CD4-positive, alpha-beta T cell treated with Interleukin-2 at 100 ng/mL for 4 hours (primary cell): ENCODE results near the gene ZNF236.
"Not testable (repeated sequence)": the region's sequence is repeated elsewhere in the genome, so short reads cannot be mapped to it uniquely, and the experiment has no call there.

ENCODE experiments used
- DNase-seq: peaks from one replicate; pipeline ENCODE4 v3.0.0-alpha.2; 2020; ENCODE audit warnings: low spot score

ZNF236 gene

GRCh38 chr18:76948345-76948744 lies 126.0 kb downstream of the ZNF236 start:
- no peak for DNase-seq

- no peak for DNase-seq
These were observed 129.3 kb downstream of the ZNF236 start for GRCh38 chr18:76951456-76952247.

- DNase-seq: no peak
These were observed 130.4 kb downstream of the ZNF236 start for GRCh38 chr18:76952747-76953146.

GRCh38 chr18:76953156-76953555 lies 130.8 kb downstream of the ZNF236 start:
- no peak for DNase-seq

- no peak for DNase-seq
These were observed 131.4 kb downstream of the ZNF236 start for GRCh38 chr18:76953583-76954233.

GRCh38 chr18:76955524-76956170 lies 133.3 kb downstream of the ZNF236 start:
- DNase-seq: no peak

- DNase-seq: no peak
These were observed 134.3 kb downstream of the ZNF236 start for GRCh38 chr18:76956648-76957047.

- DNase-seq: no peak
These were observed 135.3 kb downstream of the ZNF236 start for GRCh38 chr18:76957384-76958355.

GRCh38 chr18:76958692-76959341 lies 136.5 kb downstream of the ZNF236 start:
- no peak for DNase-seq

- no peak for DNase-seq
These were observed 137.2 kb downstream of the ZNF236 start for GRCh38 chr18:76959605-76960004.

- no peak for DNase-seq
These were observed 138.2 kb downstream of the ZNF236 start for GRCh38 chr18:76960528-76961035.

GRCh38 chr18:76962851-76963250 lies 140.5 kb downstream of the ZNF236 start:
- no peak for DNase-seq

GRCh38 chr18:76963936-76964335 lies 141.6 kb downstream of the ZNF236 start:
- peak; percentile 7 for DNase-seq

GRCh38 chr18:76965555-76966151 lies 143.3 kb downstream of the ZNF236 start:
- DNase-seq: not testable (repeated sequence)

GRCh38 chr18:76967299-76967698 lies 144.9 kb downstream of the ZNF236 start:
- DNase-seq: not testable (repeated sequence)

- no peak for DNase-seq
These were observed 145.5 kb downstream of the ZNF236 start for GRCh38 chr18:76967721-76968472.

- no peak for DNase-seq
These were observed 148.6 kb downstream of the ZNF236 start for GRCh38 chr18:76970770-76971559.

GRCh38 chr18:76972241-76972640 lies 149.9 kb downstream of the ZNF236 start:
- DNase-seq: no peak
